Nephron progenitor cell (in vitro differentiated cells): ENCODE measurements around the gene TRIM32.

Source experiments
- DNase-seq: peaks from one replicate; pipeline ENCODE4 v3.0.0; 2021
- H3K27ac Mint-ChIP-seq: 2 replicates; pipeline ENCODE4 v1.8.0; 2021; ENCODE audit warnings: mild to moderate bottlenecking, moderate library complexity, mixed read lengths
- H3K27me3 Mint-ChIP-seq: 2 replicates; pipeline ENCODE4 v1.8.0; 2021; ENCODE audit warnings: mild to moderate bottlenecking, low read depth, mixed read lengths; ENCODE audit not compliant: poor library complexity
- H3K36me3 Mint-ChIP-seq: 2 replicates; pipeline ENCODE4 v1.8.0; 2021; ENCODE audit warnings: low read depth, mixed read lengths
- H3K4me1 Mint-ChIP-seq: 2 replicates; pipeline ENCODE4 v1.8.0; 2021; ENCODE audit warnings: mixed read lengths
- H3K4me3 Mint-ChIP-seq: 2 replicates; pipeline ENCODE4 v1.8.0; 2021; ENCODE audit warnings: mild to moderate bottlenecking, moderate library complexity, mixed read lengths
- H3K9me3 Mint-ChIP-seq: 2 replicates; pipeline ENCODE4 v1.8.0; 2021; ENCODE audit warnings: mild to moderate bottlenecking, moderate library complexity, mixed read lengths
- CTCF ChIP-seq: fragments of 200-600 bp; sonication (generic); IDR thresholded peaks from 2 replicates; pipeline ENCODE4 v1.5.0; 2021; ENCODE audit warnings: antibody characterized with exemption

The TRIM32 gene

GRCh38 chr9:116704470-116704869 lies 17.4 kb downstream of the TRIM32 start:
- Mint-ChIP-seq H3K27me3 (no peaks in the 10 kb centered on the region), H3K4me1 (no peaks in the 10 kb centered on the region), H3K36me3 (peaks cover 34% of the 10 kb centered on the region), H3K4me3 (no peak overlapping the region), H3K27ac (no peak overlapping the region), H3K9me3 (no peaks in the 10 kb centered on the region)
- DNase-seq, result no peak
- no peak for TF ChIP-seq CTCF

- no peaks in the 10 kb centered on the region for H3K27me3 Mint-ChIP-seq
- H3K4me1 Mint-ChIP-seq, result no peaks in the 10 kb centered on the region
- DNase-seq, result no peak
- H3K4me3 Mint-ChIP-seq, result no peak overlapping the region
- H3K9me3 Mint-ChIP-seq, result no peaks in the 10 kb centered on the region
- H3K36me3 Mint-ChIP-seq, result peaks cover 24% of the 10 kb centered on the region
- no peak overlapping the region for H3K27ac Mint-ChIP-seq
- TF ChIP-seq CTCF, result no peak
These were observed 18.4 kb downstream of the TRIM32 start for GRCh38 chr9:116705531-116705930.

GRCh38 chr9:116706310-116707290 lies 19.5 kb downstream of the TRIM32 start:
- H3K27ac Mint-ChIP-seq, result peak overlapping the region; percentile 36
- H3K36me3 Mint-ChIP-seq, result peaks cover 13% of the 10 kb centered on the region
- no peaks in the 10 kb centered on the region for H3K27me3 Mint-ChIP-seq
- no peak for TF ChIP-seq CTCF
- DNase-seq, result no peak
- no peak overlapping the region for H3K4me3 Mint-ChIP-seq
- no peaks in the 10 kb centered on the region for H3K9me3 Mint-ChIP-seq
- H3K4me1 Mint-ChIP-seq, result no peaks in the 10 kb centered on the region

GRCh38 chr9:116712781-116713180 lies 25.7 kb downstream of the TRIM32 start:
- Mint-ChIP-seq H3K4me1 (peaks cover 5% of the 10 kb centered on the region), H3K27ac (no peak overlapping the region), H3K4me3 (no peak overlapping the region), H3K9me3 (no peaks in the 10 kb centered on the region), H3K36me3 (no peaks in the 10 kb centered on the region), H3K27me3 (peaks cover 4% of the 10 kb centered on the region)
- TF ChIP-seq CTCF, result no peak
- DNase-seq, result no peak

- no peaks in the 10 kb centered on the region for H3K36me3 Mint-ChIP-seq
- no peak for DNase-seq
- H3K9me3 Mint-ChIP-seq, result no peaks in the 10 kb centered on the region
- H3K27ac Mint-ChIP-seq, result no peak overlapping the region
- peaks cover 5% of the 10 kb centered on the region for H3K4me1 Mint-ChIP-seq
- H3K27me3 Mint-ChIP-seq, result peaks cover 8% of the 10 kb centered on the region
- H3K4me3 Mint-ChIP-seq, result no peak overlapping the region
- no peak for TF ChIP-seq CTCF
These were observed 26.2 kb downstream of the TRIM32 start for GRCh38 chr9:116713271-116713670.

GRCh38 chr9:116715751-116716150 lies 28.6 kb downstream of the TRIM32 start:
- Mint-ChIP-seq H3K9me3 (peaks cover 8% of the 10 kb centered on the region), H3K4me1 (peaks cover 5% of the 10 kb centered on the region), H3K27ac (no peak overlapping the region)

More at GRCh38 chr9:116715751-116716150, 28.6 kb downstream of the TRIM32 start:
- DNase-seq, result no peak
- no peak for TF ChIP-seq CTCF
- no peak overlapping the region for H3K4me3 Mint-ChIP-seq
- H3K36me3 Mint-ChIP-seq, result peaks cover 7% of the 10 kb centered on the region
- peaks cover 15% of the 10 kb centered on the region for H3K27me3 Mint-ChIP-seq
